NB4 (cell line): ENCODE data around the gene TARDBP.

ENCODE experiments used
- CTCF ChIP-seq: IDR thresholded peaks from one replicate; pipeline ENCODE4 v1.5.1; 2012; ENCODE audit warnings: low read depth, low read length
- MAX ChIP-seq: IDR thresholded peaks from 2 replicates; pipeline ENCODE4 v1.6.1; 2011; ENCODE audit warnings: low read depth, low read length
- MYC ChIP-seq: IDR thresholded peaks from 2 replicates; pipeline ENCODE4 v1.6.1; 2011; ENCODE audit warnings: low read depth, low read length
- POLR2A ChIP-seq: IDR thresholded peaks from 2 replicates; pipeline ENCODE4 v1.6.1; 2011; ENCODE audit warnings: mild to moderate bottlenecking; ENCODE audit not compliant: insufficient read length; ENCODE audit errors: extremely low read depth

- no peak for TF ChIP-seq CTCF
- no peak for TF ChIP-seq POLR2A
- no peak for TF ChIP-seq MAX
- TF ChIP-seq MYC, result no peak
Observed at GRCh38 chr1:10989095-10989494, 23.4 kb upstream of the TARDBP start.
